GM12873 (cell line): ENCODE measurements around the gene MRPL10.

Source experiments
- CTCF ChIP-seq: IDR thresholded peaks from 2 replicates; pipeline ENCODE4 v1.5.1; 2012; ENCODE audit warnings: low read depth, mild to moderate bottlenecking, moderate library complexity, low read length, control low read depth; ENCODE audit not compliant: insufficient read depth; ENCODE audit errors: missing control alignments

Gene MRPL10

GRCh38 chr17:47815106-47815918 is 16.0 kb downstream of the MRPL10 start:
- no peak for TF ChIP-seq CTCF

DNA sequence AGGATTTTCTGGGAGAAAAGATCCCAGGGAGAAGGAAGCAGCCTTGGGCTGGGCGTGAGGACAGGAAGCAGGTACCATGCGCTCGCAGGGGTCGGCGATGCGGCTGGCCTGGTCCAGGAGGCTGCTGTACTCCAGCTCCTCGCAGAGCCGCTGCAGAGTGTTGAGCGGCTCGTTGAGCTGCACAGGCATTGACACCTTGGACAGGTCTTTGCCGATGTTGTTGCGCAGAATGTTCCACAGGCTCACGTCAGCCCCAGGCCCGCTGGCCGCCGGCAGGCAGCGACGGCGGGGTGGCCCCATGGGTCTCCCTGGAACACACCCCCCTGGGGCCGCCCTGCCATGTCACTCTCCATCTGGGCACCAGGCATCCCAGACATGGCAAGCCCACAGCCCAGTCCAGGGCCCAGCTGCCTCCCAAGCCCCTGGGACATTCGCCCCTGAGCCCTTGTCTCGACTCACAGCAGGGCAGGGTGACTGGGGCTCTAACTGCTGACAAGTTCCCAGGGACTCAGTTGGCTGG is 17.8 kb downstream of the MRPL10 start:
- no peak for TF ChIP-seq CTCF

- no peak for TF ChIP-seq CTCF
Observed at GRCh38 chr17:47813077-47813476, 18.3 kb downstream of the MRPL10 start.

DNA sequence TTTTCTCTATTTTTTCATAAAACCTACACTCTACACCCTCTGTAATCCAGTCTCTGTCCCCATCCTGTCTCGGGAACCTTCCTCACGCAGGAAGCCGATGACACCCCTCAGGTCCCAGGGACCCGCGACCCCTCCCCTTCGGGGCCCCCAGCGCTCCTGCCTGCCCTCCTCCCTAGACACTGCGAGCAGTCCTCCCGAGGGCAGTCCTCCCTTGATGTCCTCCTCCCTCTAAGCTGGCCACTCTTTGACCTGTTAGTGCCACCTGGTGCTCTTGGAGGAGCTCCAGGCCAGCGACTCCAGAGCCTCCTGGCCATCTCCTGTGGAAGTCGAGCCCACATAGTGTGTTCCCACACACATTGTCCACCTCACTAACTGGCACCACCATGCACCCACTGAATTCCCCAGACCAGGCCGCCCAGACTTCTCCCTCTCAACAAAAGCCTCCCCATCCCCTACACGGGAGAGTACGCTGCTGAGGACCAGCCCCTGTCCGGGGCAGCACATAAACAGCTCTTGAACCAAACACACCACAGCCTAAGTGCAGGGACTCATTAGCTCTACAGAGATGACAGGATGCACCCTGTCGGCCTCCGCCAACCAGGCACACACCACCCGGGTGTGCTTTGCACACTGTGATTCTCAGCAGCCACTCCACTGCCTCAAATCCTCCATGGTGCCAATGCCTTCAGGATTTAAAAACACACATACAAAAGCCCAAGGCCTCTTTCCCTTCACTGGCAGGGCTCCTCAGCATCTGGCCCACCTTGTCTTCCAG is 19.0 kb downstream of the MRPL10 start:
- no peak for TF ChIP-seq CTCF

- TF ChIP-seq CTCF = no peak
Observed at GRCh38 chr17:47811709-47812108, 19.6 kb downstream of the MRPL10 start.

DNA sequence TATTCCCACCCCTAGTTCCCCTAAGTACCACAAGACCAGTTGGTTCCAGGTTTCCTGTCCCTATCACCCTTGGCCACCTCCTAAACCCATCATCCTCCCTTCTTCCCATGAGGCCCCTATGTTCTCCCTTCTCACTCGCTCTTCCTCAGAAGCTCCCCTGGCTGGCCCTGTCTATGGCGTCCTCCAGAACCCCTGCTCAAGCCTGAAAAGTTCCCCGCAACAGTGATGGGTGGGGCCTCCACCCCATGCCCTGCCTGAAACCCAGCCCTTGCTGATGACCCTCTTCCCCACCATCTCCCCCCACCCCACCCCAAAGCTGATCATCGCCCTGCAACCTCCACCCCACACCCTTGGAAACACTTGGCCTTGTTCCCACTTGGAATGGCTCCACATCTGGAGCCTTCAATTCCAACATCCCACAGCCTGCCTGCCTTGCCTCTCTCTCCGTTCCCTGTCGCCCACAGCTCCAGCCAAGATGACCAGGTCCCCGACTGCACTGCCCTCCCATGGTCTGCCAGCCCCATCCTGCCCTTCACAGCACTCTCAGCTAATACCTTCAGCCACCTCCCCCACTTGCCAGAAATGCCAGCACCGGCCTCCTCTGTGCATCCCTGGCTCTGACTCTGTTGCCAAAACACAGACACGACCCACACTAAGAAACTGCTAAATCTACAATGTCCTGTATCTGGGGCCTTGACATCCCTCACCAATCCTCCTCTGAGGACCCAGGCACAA is 20.3 kb downstream of the MRPL10 start:
- TF ChIP-seq CTCF = no peak
